ENCODE results near the gene PEA15. TPM values are rescaled to one million over a fixed set of nuclear protein-coding genes. Genes with fewer than 3 reads are reported as not detected.

The PEA15 gene
- total RNA-seq, 2 donors from 2014 or later = 37.2 to 53.7 TPM

- H3K36me3 Mint-ChIP-seq = peaks cover 0 to 2% of the 10 kb centered on the region in 2 donors
- no peak for DNase-seq (ENCODE audit: low spot score in 2 of 2)
- H3K27ac Mint-ChIP-seq = peak overlapping the region in 1 of 2 donors; percentile 45
- no peak for ATAC-seq
- H3K9me3 Mint-ChIP-seq = no peaks in the 10 kb centered on the region
Observed at GRCh38 chr1:160245434-160245833, 40.2 kb downstream of the PEA15 start.

GRCh38 chr1:160247053-160247452 lies 41.9 kb downstream of the PEA15 start:
- H3K27ac Mint-ChIP-seq = no peak overlapping the region
- ATAC-seq = no peak
- H3K9me3 Mint-ChIP-seq = no peaks in the 10 kb centered on the region
- DNase-seq (ENCODE audit: low spot score in 2 of 2) = no peak
- peaks cover 0 to 7% of the 10 kb centered on the region in 2 donors for H3K36me3 Mint-ChIP-seq

GRCh38 chr1:160251011-160251410 lies 45.8 kb downstream of the PEA15 start:
- Mint-ChIP-seq H3K27ac (peak overlapping the region in 1 of 2 donors; percentile 68), H3K9me3 (no peaks in the 10 kb centered on the region), H3K36me3 (peaks cover 0 to 7% of the 10 kb centered on the region in 2 donors)
- no peak for ATAC-seq
- no peak for DNase-seq (ENCODE audit: low spot score in 2 of 2)

- H3K27ac Mint-ChIP-seq = peak overlapping the region in 1 of 2 donors; percentile 44
- peak; percentile 78 to 83 for ATAC-seq
- H3K36me3 Mint-ChIP-seq = peaks cover 0 to 7% of the 10 kb centered on the region in 2 donors
- DNase-seq (ENCODE audit: low spot score in 2 of 2) = peak in 1 of 2 donors; percentile 26
- H3K9me3 Mint-ChIP-seq = no peaks in the 10 kb centered on the region
Observed at GRCh38 chr1:160251687-160252526, 46.7 kb downstream of the PEA15 start.

GRCh38 chr1:160255781-160256300 lies 50.7 kb downstream of the PEA15 start:
- Mint-ChIP-seq H3K27ac (no peak overlapping the region), H3K36me3 (peaks cover 4 to 24% of the 10 kb centered on the region in 2 donors), H3K9me3 (no peaks in the 10 kb centered on the region)
- ATAC-seq (no peak), DNase-seq (ENCODE audit: low spot score in 2 of 2) (no peak)

- peak overlapping the region in 1 of 2 donors; percentile 46 for H3K27ac Mint-ChIP-seq
- no peak for DNase-seq (ENCODE audit: low spot score in 2 of 2)
- peaks cover 8 to 26% of the 10 kb centered on the region in 2 donors for H3K36me3 Mint-ChIP-seq
- ATAC-seq = peak in 1 of 2 donors; percentile 43
- H3K9me3 Mint-ChIP-seq = no peaks in the 10 kb centered on the region
Observed at GRCh38 chr1:160256396-160257046, 51.3 kb downstream of the PEA15 start.

- H3K9me3 Mint-ChIP-seq = no peaks in the 10 kb centered on the region
- ATAC-seq (no peak), DNase-seq (ENCODE audit: low spot score in 2 of 2) (no peak)
- H3K36me3 Mint-ChIP-seq = peaks cover 15 to 32% of the 10 kb centered on the region in 2 donors
- peak overlapping the region; percentile 10 to 29 for H3K27ac Mint-ChIP-seq
Observed at GRCh38 chr1:160257411-160258015, 52.3 kb downstream of the PEA15 start.

- DNase-seq (ENCODE audit: low spot score in 2 of 2) (no peak), ATAC-seq (no peak)
- Mint-ChIP-seq H3K27ac (no peak overlapping the region), H3K9me3 (no peaks in the 10 kb centered on the region), H3K36me3 (peaks cover 15 to 32% of the 10 kb centered on the region in 2 donors)
Observed at GRCh38 chr1:160258177-160258798, 53.1 kb downstream of the PEA15 start.

GRCh38 chr1:160260406-160261382 lies 55.5 kb downstream of the PEA15 start:
- peak overlapping the region; percentile 99 to 100 for H3K27ac Mint-ChIP-seq
- peaks cover 15 to 32% of the 10 kb centered on the region in 2 donors for H3K36me3 Mint-ChIP-seq
- DNase-seq (ENCODE audit: low spot score in 2 of 2) = no peak
- H3K9me3 Mint-ChIP-seq = no peaks in the 10 kb centered on the region
- ATAC-seq = no peak

GRCh38 chr1:160261556-160261892 lies 56.3 kb downstream of the PEA15 start:
- Mint-ChIP-seq H3K36me3 (peaks cover 15 to 32% of the 10 kb centered on the region in 2 donors), H3K27ac (peak overlapping the region; percentile 99 to 100), H3K9me3 (no peaks in the 10 kb centered on the region)
- ATAC-seq (peak; percentile 58 to 63), DNase-seq (ENCODE audit: low spot score in 2 of 2) (peak; percentile 63 to 77)

GRCh38 chr1:160261893-160262794 lies 57.0 kb downstream of the PEA15 start, which contains the start of gene DCAF8:
DCAF8 (minus strand) TSS chr1:160262549; CDS start chr1:160244008, 18,541 bp downstream.
- H3K9me3 Mint-ChIP-seq = no peaks in the 10 kb centered on the region
- H3K36me3 Mint-ChIP-seq = peaks cover 15 to 32% of the 10 kb centered on the region in 2 donors
- peak within 1 kb of the TSS; percentile 99 to 100 for H3K27ac Mint-ChIP-seq
- DNase-seq (ENCODE audit: low spot score in 2 of 2) (peak; percentile 95 to 97), ATAC-seq (peak; percentile 75 to 89)

- no peak overlapping the region for H3K27ac Mint-ChIP-seq
- no peak for DNase-seq (ENCODE audit: low spot score in 2 of 2)
- no peak for ATAC-seq
- no peaks in the 10 kb centered on the region for H3K9me3 Mint-ChIP-seq
- H3K36me3 Mint-ChIP-seq = peaks cover 15 to 19% of the 10 kb centered on the region in 2 donors
Observed at GRCh38 chr1:160264795-160265307, 59.7 kb downstream of the PEA15 start.
